ENCODE data around the gene PSENEN. TPM values are rescaled to one million over a fixed set of nuclear protein-coding genes. Genes with fewer than 3 reads are reported as not detected.

PSENEN gene
- total RNA-seq, 1 experiment from 2014 or later: 69.7 TPM

DNA sequence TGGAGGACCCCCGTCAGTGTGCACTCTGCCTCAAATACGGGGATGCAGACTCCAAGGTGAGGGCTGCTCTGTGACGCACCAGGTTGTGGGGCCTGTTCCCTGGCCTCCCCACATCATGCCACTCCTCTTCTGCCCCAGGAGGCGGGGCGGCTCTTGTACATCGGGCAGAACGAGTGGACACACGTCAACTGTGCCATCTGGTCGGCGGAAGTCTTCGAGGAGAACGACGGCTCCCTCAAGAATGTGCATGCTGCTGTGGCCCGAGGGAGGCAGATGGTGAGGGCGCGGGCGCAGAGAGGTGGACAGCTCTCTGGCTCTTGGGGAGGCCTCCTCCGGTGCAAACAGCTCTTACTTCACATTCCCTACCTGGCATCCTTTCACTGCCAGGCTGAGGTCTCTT lies 16.4 kb upstream of the PSENEN start:
- TF ChIP-seq, protein P1, sequence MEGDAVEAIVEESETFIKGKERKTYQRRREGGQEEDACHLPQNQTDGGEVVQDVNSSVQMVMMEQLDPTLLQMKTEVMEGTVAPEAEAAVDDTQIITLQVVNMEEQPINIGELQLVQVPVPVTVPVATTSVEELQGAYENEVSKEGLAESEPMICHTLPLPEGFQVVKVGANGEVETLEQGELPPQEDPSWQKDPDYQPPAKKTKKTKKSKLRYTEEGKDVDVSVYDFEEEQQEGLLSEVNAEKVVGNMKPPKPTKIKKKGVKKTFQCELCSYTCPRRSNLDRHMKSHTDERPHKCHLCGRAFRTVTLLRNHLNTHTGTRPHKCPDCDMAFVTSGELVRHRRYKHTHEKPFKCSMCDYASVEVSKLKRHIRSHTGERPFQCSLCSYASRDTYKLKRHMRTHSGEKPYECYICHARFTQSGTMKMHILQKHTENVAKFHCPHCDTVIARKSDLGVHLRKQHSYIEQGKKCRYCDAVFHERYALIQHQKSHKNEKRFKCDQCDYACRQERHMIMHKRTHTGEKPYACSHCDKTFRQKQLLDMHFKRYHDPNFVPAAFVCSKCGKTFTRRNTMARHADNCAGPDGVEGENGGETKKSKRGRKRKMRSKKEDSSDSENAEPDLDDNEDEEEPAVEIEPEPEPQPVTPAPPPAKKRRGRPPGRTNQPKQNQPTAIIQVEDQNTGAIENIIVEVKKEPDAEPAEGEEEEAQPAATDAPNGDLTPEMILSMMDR (conservative IDR thresholded peaks at IDR 0.05): no peak
- H3K9ac ChIP-seq (ENCODE audit: extremely low read depth, insufficient read length, low read length): no peak overlapping the region
- no peak overlapping the region for H3K27ac ChIP-seq (ENCODE audit: insufficient read length, low read depth, low read length)
- H3K14ac ChIP-seq (ENCODE audit: insufficient read depth, low read length): no peak overlapping the region
- no peak overlapping the region for H2AK5ac ChIP-seq (ENCODE audit: insufficient read length, low read length)
- H3K23ac ChIP-seq (ENCODE audit: insufficient read length, low read depth, low read length): no peak overlapping the region
- no peak for DNase-seq
- H3K9me3 Mint-ChIP-seq: no peaks in the 10 kb centered on the region
- H3K23me2 ChIP-seq (ENCODE audit: insufficient read length, low read depth, low read length, poor library complexity, severe bottlenecking): no peaks in the 10 kb centered on the region
- H2BK120ac ChIP-seq (ENCODE audit: low read depth, low read length, poor library complexity, severe bottlenecking): no peak overlapping the region
- no peak overlapping the region for H3T11ph ChIP-seq (ENCODE audit: low read length)
- no peaks in the 10 kb centered on the region for H3K79me2 ChIP-seq (ENCODE audit: insufficient read depth, low read length)
- H3K56ac ChIP-seq (ENCODE audit: insufficient read length, low read depth, low read length): no peak overlapping the region
- no peak overlapping the region for H3K18ac ChIP-seq (ENCODE audit: insufficient read length, low read depth, low read length)
- H4K91ac ChIP-seq (ENCODE audit: insufficient read length, low read depth, low read length): no peak overlapping the region
- H4K20me1 ChIP-seq (ENCODE audit: control insufficient read depth, insufficient read depth, insufficient read length): no peaks in the 10 kb centered on the region
- no peak overlapping the region for H4K8ac ChIP-seq (replicated peaks; ENCODE audit: insufficient read length, low read depth, low read length)
- no peak overlapping the region for H4K5ac ChIP-seq (ENCODE audit: insufficient read length, low read depth, low read length)
- H3K79me1 ChIP-seq (ENCODE audit: insufficient read depth, low read depth, low read length, poor library complexity, severe bottlenecking): no peaks in the 10 kb centered on the region
- H3K4me2 ChIP-seq (ENCODE audit: insufficient read depth, insufficient read length, low read length): no peak overlapping the region
- H3K27ac Mint-ChIP-seq: no peak overlapping the region
- WGBS (ENCODE audit: extremely low coverage, insufficient read length, low lambda C conversion rate): no CpG with 5 or more reads among the region's 18 CpGs
- no peak overlapping the region for H2BK15ac ChIP-seq (ENCODE audit: low read depth, low read length)
- H2AFZ ChIP-seq (ENCODE audit: low read length): no peak overlapping the region
- H3K36me3 Mint-ChIP-seq (ENCODE audit: insufficient read depth in 1 of 3, low read depth in 3 of 3): peaks cover 57 to 81% (median 81%) of the 10 kb centered on the region in 3 experiments
- H2BK12ac ChIP-seq (ENCODE audit: insufficient read length, low read depth, low read length): no peak overlapping the region
- H3K4me1 Mint-ChIP-seq: no peaks in the 10 kb centered on the region
- no peaks in the 10 kb centered on the region; the same call in 1 of the 2 replicates for H3K27me3 Mint-ChIP-seq (ENCODE audit: low read depth)
- H3K27me3 ChIP-seq (ENCODE audit: insufficient read depth, low read length): no peaks in the 10 kb centered on the region
- no peaks in the 10 kb centered on the region for H3K9me3 ChIP-seq (ENCODE audit: control insufficient read depth, low read depth, low read length)
- H2BK20ac ChIP-seq (ENCODE audit: low read depth, low read length, poor library complexity, severe bottlenecking): no peak overlapping the region
- no peak overlapping the region for H3K4me3 Mint-ChIP-seq
- no peaks in the 10 kb centered on the region for H3K4me1 ChIP-seq (ENCODE audit: insufficient read depth, low read length)
- no peak overlapping the region for H2BK5ac ChIP-seq (ENCODE audit: insufficient read length, low read length)
- no peak overlapping the region for H3K4ac ChIP-seq (ENCODE audit: low read depth, low read length)
